ENCODE results near the gene ARHGAP18.

ARHGAP18 gene

GRCh38 chr6:129748212-129748900, 38.4 kb upstream of the ARHGAP18 start:
- no peaks in the 10 kb centered on the region for H3K36me3 ChIP-seq (ENCODE audit: insufficient read depth)
- TF ChIP-seq CTCF (conservative IDR thresholded peaks at IDR 0.05; ENCODE audit: low read depth, low read length) = no peak
- no peaks in the 10 kb centered on the region for H4K20me1 ChIP-seq (ENCODE audit: insufficient read depth)
- H3K79me2 ChIP-seq (ENCODE audit: insufficient read depth, low read depth) = no peaks in the 10 kb centered on the region
- H3K4me2 ChIP-seq = peak overlapping the region; percentile 83
- peak overlapping the region; percentile 73 for H3K27ac ChIP-seq
- H3K27me3 ChIP-seq (ENCODE audit: insufficient read depth, low read depth) = no peaks in the 10 kb centered on the region
- H3K4me1 ChIP-seq (ENCODE audit: low read depth, poor library complexity, severe bottlenecking) = peaks cover 63% of the 10 kb centered on the region
- H2AFZ ChIP-seq (ENCODE audit: low read depth) = peak overlapping the region; percentile 8; the same call in 1 of the 2 replicates
- no peak overlapping the region for H3K4me3 ChIP-seq (IDR thresholded peaks at IDR 0.05; ENCODE audit: insufficient read depth, low read depth, low read length)
- peak overlapping the region; percentile 31; the same call in 1 of the 2 replicates for H3K9ac ChIP-seq

- no peaks in the 10 kb centered on the region for H3K36me3 ChIP-seq (ENCODE audit: insufficient read depth)
Observed at GRCh38 chr6:129747588-129748112, 37.7 kb upstream of the ARHGAP18 start.

GRCh38 chr6:129744880-129745237, 34.9 kb upstream of the ARHGAP18 start:
- Histone ChIP-seq H3K27me3 (ENCODE audit: insufficient read depth, low read depth) (no peaks in the 10 kb centered on the region), H3K36me3 (ENCODE audit: insufficient read depth) (no peaks in the 10 kb centered on the region), H3K4me3 (IDR thresholded peaks at IDR 0.05; ENCODE audit: insufficient read depth, low read depth, low read length) (no peak overlapping the region), H2AFZ (ENCODE audit: low read depth) (no peak overlapping the region), H4K20me1 (ENCODE audit: insufficient read depth) (no peaks in the 10 kb centered on the region), H3K27ac (no peak overlapping the region), H3K4me2 (no peak overlapping the region), H3K9ac (no peak overlapping the region), H3K4me1 (ENCODE audit: low read depth, poor library complexity, severe bottlenecking) (peaks cover 28% of the 10 kb centered on the region), H3K79me2 (ENCODE audit: insufficient read depth, low read depth) (no peaks in the 10 kb centered on the region)
- no peak for TF ChIP-seq CTCF (conservative IDR thresholded peaks at IDR 0.05; ENCODE audit: low read depth, low read length)

More at GRCh38 chr6:129747588-129748112, 37.7 kb upstream of the ARHGAP18 start:
- Histone ChIP-seq H3K4me2 (peak overlapping the region; percentile 83), H2AFZ (ENCODE audit: low read depth) (no peak overlapping the region), H3K4me3 (IDR thresholded peaks at IDR 0.05; ENCODE audit: insufficient read depth, low read depth, low read length) (no peak overlapping the region), H3K27me3 (ENCODE audit: insufficient read depth, low read depth) (no peaks in the 10 kb centered on the region), H3K9ac (peak overlapping the region; percentile 31; the same call in 1 of the 2 replicates), H4K20me1 (ENCODE audit: insufficient read depth) (no peaks in the 10 kb centered on the region), H3K27ac (peak overlapping the region; percentile 73), H3K4me1 (ENCODE audit: low read depth, poor library complexity, severe bottlenecking) (peaks cover 56% of the 10 kb centered on the region), H3K79me2 (ENCODE audit: insufficient read depth, low read depth) (no peaks in the 10 kb centered on the region)
- TF ChIP-seq CTCF (conservative IDR thresholded peaks at IDR 0.05; ENCODE audit: low read depth, low read length) = no peak

- H3K4me3 ChIP-seq (IDR thresholded peaks at IDR 0.05; ENCODE audit: insufficient read depth, low read depth, low read length) = no peak overlapping the region
- peaks cover 23% of the 10 kb centered on the region for H3K4me1 ChIP-seq (ENCODE audit: low read depth, poor library complexity, severe bottlenecking)
- H3K36me3 ChIP-seq (ENCODE audit: insufficient read depth) = no peaks in the 10 kb centered on the region
- H3K27ac ChIP-seq = no peak overlapping the region
- H3K79me2 ChIP-seq (ENCODE audit: insufficient read depth, low read depth) = no peaks in the 10 kb centered on the region
- H3K4me2 ChIP-seq = no peak overlapping the region
- no peak overlapping the region for H2AFZ ChIP-seq (ENCODE audit: low read depth)
- no peak overlapping the region for H3K9ac ChIP-seq
- no peaks in the 10 kb centered on the region for H3K27me3 ChIP-seq (ENCODE audit: insufficient read depth, low read depth)
- TF ChIP-seq CTCF (conservative IDR thresholded peaks at IDR 0.05; ENCODE audit: low read depth, low read length) = no peak
- H4K20me1 ChIP-seq (ENCODE audit: insufficient read depth) = no peaks in the 10 kb centered on the region
Observed at GRCh38 chr6:129744201-129744879, 34.4 kb upstream of the ARHGAP18 start.

All from KMS-11 (cell line).